Neural cell (in vitro differentiated cells): Measurements from ENCODE around the gene GPX3.

Source experiments
- EP300 ChIP-seq: fragments of 450-650 bp; conservative IDR thresholded peaks from 2 replicates; pipeline ENCODE4 v1.6.1; 2014; ENCODE audit warnings: antibody characterized with exemption, mild to moderate bottlenecking, moderate library complexity; ENCODE audit not compliant: poor library complexity, severe bottlenecking
- EZH2 ChIP-seq: fragments of 200-600, 300-800 bp; shearing (Covaris generic), sonication (generic); IDR thresholded peaks from 2 replicates; pipeline ENCODE4 v1.6.1; 2014; ENCODE audit warnings: antibody characterized with exemption, low read length, borderline replicate concordance, mild to moderate bottlenecking; ENCODE audit not compliant: insufficient read depth, poor library complexity, severe bottlenecking
- POLR2AphosphoS5 ChIP-seq: IDR thresholded peaks from 2 replicates; pipeline ENCODE4 v1.6.1; 2012
- RAD21 ChIP-seq: fragments of 450-650 bp; conservative IDR thresholded peaks from 2 replicates; pipeline ENCODE4 v1.6.1; 2014; ENCODE audit warnings: antibody characterized with exemption, mild to moderate bottlenecking, moderate library complexity
- SMC3 ChIP-seq: fragments of 450-650 bp; conservative IDR thresholded peaks from 2 replicates; pipeline ENCODE4 v1.6.1; 2014; ENCODE audit warnings: antibody characterized with exemption, mild to moderate bottlenecking, moderate library complexity; ENCODE audit not compliant: poor library complexity
- TAF1 ChIP-seq: IDR thresholded peaks from 2 replicates; pipeline ENCODE4 v1.6.1; 2012; ENCODE audit warnings: low read depth
- TF ChIP-seq, protein P1 (sequence below): fragments of 450-650 bp; IDR thresholded peaks from 2 replicates; pipeline ENCODE4 v1.5.1; 2014; ENCODE audit warnings: antibody characterized with exemption, mild to moderate bottlenecking, moderate library complexity; ENCODE audit not compliant: poor library complexity, severe bottlenecking
- TF ChIP-seq, protein P2 (sequence below): IDR thresholded peaks from 2 replicates; pipeline ENCODE4 v1.6.1; 2012; ENCODE audit warnings: borderline replicate concordance

DNA sequence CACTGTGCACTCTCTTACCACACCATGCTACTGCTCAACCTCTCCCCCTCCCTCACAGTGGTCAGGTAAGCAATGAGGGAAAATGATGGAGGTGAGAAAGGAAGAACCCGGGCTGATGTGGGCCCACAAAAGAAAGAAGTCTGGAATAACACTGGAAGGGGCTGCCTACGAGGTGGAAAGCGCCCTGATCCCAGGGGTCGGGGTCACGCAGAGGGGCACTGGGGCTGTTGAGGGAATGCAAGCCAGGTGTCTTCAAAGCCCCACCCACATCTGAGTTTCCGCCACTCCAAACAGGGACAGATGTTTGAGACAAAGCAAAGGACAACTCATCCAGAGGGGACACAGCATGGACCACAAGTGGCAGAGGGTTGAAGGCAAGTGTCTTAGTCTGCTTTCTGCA, 56.2 kb downstream of the GPX3 start:
- TF ChIP-seq, protein P1, sequence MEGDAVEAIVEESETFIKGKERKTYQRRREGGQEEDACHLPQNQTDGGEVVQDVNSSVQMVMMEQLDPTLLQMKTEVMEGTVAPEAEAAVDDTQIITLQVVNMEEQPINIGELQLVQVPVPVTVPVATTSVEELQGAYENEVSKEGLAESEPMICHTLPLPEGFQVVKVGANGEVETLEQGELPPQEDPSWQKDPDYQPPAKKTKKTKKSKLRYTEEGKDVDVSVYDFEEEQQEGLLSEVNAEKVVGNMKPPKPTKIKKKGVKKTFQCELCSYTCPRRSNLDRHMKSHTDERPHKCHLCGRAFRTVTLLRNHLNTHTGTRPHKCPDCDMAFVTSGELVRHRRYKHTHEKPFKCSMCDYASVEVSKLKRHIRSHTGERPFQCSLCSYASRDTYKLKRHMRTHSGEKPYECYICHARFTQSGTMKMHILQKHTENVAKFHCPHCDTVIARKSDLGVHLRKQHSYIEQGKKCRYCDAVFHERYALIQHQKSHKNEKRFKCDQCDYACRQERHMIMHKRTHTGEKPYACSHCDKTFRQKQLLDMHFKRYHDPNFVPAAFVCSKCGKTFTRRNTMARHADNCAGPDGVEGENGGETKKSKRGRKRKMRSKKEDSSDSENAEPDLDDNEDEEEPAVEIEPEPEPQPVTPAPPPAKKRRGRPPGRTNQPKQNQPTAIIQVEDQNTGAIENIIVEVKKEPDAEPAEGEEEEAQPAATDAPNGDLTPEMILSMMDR, result no peak
- no peak for TF ChIP-seq POLR2AphosphoS5
- TF ChIP-seq EZH2, result no peak
- no peak for TF ChIP-seq RAD21
- no peak for TF ChIP-seq TAF1
- no peak for TF ChIP-seq SMC3
- no peak for TF ChIP-seq EP300
- TF ChIP-seq, protein P2, sequence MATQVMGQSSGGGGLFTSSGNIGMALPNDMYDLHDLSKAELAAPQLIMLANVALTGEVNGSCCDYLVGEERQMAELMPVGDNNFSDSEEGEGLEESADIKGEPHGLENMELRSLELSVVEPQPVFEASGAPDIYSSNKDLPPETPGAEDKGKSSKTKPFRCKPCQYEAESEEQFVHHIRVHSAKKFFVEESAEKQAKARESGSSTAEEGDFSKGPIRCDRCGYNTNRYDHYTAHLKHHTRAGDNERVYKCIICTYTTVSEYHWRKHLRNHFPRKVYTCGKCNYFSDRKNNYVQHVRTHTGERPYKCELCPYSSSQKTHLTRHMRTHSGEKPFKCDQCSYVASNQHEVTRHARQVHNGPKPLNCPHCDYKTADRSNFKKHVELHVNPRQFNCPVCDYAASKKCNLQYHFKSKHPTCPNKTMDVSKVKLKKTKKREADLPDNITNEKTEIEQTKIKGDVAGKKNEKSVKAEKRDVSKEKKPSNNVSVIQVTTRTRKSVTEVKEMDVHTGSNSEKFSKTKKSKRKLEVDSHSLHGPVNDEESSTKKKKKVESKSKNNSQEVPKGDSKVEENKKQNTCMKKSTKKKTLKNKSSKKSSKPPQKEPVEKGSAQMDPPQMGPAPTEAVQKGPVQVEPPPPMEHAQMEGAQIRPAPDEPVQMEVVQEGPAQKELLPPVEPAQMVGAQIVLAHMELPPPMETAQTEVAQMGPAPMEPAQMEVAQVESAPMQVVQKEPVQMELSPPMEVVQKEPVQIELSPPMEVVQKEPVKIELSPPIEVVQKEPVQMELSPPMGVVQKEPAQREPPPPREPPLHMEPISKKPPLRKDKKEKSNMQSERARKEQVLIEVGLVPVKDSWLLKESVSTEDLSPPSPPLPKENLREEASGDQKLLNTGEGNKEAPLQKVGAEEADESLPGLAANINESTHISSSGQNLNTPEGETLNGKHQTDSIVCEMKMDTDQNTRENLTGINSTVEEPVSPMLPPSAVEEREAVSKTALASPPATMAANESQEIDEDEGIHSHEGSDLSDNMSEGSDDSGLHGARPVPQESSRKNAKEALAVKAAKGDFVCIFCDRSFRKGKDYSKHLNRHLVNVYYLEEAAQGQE, result no peak
